ENCODE data around the gene CLEC18A.
"Not testable (repeated sequence)": the region's sequence is repeated elsewhere in the genome, so short reads cannot be mapped to it uniquely, and the experiment has no call there.

DNA sequence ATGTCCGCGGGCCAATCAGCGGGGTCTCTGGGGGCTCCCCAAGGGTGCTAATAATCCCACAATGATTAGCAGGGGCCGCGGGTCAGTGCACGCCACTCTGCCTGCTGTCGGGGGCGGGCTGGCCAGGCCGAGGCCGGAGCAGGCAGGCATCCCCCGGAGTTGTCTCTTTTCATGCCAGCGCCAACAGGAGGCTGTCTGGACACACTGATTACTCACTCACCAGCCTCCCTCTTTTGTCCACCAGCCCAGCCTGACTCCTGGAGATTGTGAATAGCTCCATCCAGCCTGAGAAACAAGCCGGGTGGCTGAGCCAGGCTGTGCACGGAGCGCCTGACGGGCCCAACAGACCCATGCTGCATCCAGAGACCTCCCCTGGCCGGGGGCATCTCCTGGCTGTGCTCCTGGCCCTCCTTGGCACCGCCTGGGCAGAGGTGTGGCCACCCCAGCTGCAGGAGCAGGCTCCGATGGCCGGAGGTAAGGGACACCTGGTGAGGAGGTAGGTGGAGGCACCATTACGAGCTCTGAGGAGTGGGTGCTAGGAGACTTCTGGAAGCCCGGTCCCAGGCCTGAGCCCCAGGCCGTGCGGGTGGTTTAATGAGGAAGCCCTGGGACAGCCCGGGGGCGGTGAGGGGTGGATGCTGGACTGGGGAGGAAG lies at the start of gene CLEC18A:
- not testable (repeated sequence) for TF ChIP-seq ZNF274 (IDR thresholded peaks at IDR 0.05; ENCODE audit: borderline replicate concordance, extremely low read depth, low read length); SRF (IDR thresholded peaks at IDR 0.05; ENCODE audit: low read depth, low read length)
- TF ChIP-seq, protein P1, sequence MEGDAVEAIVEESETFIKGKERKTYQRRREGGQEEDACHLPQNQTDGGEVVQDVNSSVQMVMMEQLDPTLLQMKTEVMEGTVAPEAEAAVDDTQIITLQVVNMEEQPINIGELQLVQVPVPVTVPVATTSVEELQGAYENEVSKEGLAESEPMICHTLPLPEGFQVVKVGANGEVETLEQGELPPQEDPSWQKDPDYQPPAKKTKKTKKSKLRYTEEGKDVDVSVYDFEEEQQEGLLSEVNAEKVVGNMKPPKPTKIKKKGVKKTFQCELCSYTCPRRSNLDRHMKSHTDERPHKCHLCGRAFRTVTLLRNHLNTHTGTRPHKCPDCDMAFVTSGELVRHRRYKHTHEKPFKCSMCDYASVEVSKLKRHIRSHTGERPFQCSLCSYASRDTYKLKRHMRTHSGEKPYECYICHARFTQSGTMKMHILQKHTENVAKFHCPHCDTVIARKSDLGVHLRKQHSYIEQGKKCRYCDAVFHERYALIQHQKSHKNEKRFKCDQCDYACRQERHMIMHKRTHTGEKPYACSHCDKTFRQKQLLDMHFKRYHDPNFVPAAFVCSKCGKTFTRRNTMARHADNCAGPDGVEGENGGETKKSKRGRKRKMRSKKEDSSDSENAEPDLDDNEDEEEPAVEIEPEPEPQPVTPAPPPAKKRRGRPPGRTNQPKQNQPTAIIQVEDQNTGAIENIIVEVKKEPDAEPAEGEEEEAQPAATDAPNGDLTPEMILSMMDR (IDR thresholded peaks at IDR 0.05; ENCODE audit: control extremely low read depth in 1 of 3, insufficient read depth in 1 of 3, low read depth in 1 of 3, low read length in 3 of 3), result not testable (repeated sequence)

Data from H1 (cell line).